Activated CD8-positive, alpha-beta memory T cell treated with anti-CD3 and anti-CD28 coated beads, Interleukin-2, amount 50 U/mL, for 4 hours (primary cell): ENCODE measurements around the gene PLCXD3.
"Not testable (repeated sequence)": the region's sequence is repeated elsewhere in the genome, so short reads cannot be mapped to it uniquely, and the experiment has no call there.

Experiments
- DNase-seq: peaks from one replicate; pipeline ENCODE4 v3.0.0-alpha.2; 2020

Gene PLCXD3, protein sequence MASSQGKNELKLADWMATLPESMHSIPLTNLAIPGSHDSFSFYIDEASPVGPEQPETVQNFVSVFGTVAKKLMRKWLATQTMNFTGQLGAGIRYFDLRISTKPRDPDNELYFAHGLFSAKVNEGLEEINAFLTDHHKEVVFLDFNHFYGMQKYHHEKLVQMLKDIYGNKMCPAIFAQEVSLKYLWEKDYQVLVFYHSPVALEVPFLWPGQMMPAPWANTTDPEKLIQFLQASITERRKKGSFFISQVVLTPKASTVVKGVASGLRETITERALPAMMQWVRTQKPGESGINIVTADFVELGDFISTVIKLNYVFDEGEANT

DNA sequence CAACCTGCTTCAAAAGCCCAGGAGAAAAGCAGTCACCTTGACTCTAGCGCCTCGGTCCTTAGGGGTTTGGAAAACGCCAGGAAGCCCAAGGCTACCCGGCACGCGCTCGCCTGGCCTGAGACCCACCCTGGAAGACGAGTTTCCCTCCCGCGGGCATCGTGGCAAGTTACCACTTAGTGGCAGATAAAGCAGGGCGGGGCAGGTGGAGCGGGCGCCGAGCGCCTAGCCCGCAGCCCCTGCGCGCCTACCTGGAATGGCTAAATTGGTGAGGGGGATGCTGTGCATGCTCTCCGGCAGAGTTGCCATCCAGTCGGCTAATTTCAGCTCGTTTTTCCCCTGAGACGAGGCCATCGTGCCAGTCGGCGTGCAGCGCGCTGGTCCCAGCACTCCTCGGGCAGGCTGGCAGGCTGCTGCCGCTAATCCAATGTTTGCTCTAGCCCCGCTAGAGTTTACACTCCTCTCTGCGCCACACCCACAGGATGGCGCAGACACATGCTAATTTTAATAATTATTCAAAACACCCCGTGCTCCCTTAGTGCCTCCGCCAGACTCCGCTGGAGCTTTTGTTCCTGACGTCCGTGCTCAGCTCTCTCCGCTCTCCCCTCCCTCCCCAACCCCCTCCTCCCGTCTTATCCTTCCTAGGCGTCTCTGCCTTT lies at the start of gene PLCXD3:
TSS of gene PLCXD3 (minus strand) at position 426 of the 656 bp plus-strand sequence. CDS start at position 351, 75 bp downstream.
- DNase-seq: no peak

DNA sequence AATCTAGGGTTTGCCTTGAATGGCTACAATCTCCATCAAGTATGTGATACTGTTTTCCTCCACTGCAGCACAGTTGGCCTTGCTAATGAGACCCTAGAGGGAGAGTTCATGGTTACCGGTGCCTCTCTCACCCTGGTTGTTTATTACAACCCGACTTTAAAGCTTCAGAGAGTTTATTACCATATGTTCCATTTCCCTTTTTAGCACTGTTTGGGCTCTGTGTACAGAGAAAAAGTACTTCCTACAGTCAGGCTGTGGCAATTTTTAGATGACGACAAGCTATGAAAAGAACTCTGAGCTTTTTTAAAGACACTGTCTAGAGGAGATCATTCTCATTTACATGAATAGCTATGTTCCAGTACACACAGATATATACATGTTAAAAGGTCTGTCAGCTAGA lies 48.8 kb upstream of the PLCXD3 start:
- no peak for DNase-seq

DNA sequence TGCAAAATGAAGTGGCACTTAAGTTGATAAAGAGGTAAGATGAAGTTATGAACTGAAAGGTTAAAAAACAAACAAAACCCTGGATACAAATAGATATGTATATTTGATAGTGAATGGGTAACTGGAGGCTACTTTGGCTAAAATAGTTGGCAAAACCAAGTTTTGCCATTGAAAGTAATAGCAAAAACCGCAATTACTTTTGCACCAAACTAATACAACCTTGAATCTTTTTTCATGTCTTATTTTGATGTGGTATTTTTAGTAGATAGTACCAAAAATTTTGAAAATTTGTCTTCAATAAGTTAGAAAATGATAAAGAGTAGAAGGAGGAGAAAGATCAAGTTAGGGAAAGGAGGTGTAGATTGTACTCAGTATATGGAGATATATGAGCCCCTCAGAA lies 47.9 kb upstream of the PLCXD3 start:
- no peak for DNase-seq

DNA sequence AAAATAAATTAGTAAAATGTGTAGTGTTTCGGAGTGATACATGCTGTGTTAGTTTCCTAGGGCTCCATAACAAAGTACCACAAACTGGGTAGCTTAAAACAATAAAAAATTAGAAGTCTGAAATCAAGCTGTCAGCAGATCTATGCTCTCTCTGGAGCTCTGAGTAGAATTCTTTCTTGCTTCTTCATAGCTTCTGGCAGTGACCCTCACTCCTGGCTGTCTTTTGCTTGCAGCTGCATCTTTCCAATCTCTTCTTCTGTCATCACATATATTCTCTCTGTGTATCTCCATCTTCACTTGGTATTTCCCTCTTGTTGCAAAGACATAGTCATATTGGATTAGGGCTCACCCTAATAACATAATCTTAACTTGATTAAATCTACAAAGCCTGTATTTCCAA lies 37.6 kb upstream of the PLCXD3 start:
- no peak for DNase-seq

DNA sequence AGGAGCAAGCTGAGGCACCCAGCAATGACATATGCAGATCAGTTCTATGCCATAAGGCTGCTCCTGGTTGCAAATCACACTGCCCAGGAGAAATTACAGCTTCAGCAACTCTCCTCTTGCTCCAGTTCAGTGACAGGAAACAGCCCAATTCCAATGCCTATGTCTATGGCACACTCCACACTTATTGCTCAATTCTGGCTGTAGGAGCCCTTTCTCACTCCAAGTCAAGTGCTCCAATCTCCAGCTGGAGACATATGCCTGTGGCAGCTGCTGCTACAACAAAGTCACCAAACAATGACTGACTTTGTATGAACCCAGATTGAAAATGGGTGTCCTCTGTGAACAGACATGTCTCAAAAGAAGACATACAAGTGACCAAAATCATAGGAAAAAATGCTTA lies 31.8 kb upstream of the PLCXD3 start:
- no peak for DNase-seq

DNA sequence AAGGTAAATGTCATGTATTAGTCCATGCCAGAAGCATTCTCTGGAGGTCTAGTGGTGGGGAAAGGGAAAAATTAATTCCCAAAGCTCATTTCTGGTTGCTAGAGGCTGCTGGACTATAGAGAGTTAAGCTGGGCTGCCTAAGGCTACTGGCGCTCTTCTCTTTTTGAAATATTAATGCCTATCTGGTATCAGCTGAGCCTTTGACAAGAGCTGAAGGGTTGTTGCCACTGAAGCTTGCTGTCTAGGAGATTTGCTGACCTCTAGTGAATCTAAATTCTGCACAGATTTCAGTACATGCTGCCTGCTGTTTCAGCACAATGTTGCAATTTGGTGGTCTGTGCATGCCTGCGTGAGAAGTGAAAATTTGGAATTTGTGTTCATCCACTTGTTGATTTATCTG lies 29.1 kb upstream of the PLCXD3 start:
- no peak for DNase-seq

DNA sequence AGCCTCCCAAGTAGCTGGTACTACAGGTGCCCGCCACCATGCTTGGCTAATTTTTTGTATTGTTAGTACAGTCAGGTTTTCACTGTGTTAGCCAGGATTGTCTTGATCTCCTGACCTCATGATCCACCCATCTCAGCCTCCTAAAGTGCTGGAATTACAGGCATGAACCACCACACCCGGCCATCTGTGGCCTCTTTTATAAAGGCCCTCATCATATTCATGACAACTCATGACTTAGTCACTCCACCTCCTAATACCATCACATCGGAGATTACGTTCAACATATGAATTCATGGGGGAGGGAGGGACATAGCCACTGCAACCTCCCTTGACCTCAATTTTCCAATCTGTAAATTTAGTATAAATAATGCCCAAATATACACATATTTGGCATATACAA lies 27.2 kb upstream of the PLCXD3 start:
- no peak for DNase-seq

DNA sequence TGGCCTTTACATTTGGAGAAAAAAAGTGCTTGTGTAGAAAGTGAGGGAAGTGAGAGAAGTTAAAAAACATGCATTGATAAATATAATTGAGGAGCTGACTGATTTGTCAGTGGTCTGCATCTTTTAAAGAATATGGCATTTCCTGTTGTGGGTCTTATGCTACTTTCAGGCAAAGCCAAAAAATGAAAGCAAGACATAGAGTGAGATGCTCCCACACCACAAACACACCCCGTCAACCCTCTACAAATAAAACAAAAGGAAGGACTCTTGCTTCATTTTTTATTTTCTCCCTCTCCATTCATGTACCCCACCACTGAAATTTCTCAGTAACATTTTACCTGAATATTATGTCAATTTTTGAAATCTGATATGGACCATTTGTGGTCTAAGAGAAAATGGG lies 22.1 kb upstream of the PLCXD3 start:
- no peak for DNase-seq

DNA sequence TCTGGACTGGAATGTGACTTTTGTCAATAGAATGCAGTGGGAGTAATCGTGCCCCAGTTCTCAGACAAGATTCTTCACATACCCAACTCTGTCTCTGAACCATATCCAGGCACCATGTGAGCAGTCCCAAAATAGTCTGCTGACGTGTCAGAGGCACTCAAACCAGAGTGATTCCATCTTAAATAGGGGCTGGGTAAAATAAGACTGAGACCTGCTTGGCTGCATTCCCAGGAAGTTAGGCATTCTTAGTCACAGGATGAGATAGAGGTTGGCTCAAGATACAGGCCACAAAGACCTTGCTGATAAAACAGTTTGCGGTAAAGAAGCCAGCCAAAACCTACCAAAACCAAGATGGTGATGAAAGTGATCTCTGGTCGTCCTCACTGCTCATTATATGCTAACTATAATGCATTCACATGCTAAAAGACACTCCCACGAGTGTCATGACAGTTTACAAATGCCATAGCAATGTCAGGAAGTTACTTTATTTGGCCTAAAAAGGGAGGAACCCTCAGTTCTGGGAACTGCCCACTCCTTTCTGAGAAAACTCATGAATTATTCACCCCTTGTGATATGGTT lies 16.9 kb upstream of the PLCXD3 start:
- DNase-seq: no peak

DNA sequence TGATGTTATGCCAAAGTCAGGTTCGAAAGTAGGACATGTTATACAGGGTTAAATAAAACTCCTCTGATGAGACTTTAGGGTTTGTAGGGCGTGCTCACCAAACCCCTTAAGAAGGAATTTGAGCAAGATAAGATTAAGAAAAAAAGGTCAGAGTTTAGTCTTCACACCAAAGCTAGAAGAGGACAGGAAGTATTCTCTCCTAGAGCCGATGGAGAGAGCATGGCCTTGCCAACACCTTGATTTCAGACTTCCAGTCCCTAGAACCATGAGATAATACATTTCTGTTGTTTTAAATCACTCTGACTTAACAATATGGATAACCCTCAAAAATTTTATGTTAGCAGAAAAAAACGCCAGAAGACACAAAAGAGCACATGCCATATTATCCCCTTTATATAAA lies 16.3 kb upstream of the PLCXD3 start:
- no peak for DNase-seq

DNA sequence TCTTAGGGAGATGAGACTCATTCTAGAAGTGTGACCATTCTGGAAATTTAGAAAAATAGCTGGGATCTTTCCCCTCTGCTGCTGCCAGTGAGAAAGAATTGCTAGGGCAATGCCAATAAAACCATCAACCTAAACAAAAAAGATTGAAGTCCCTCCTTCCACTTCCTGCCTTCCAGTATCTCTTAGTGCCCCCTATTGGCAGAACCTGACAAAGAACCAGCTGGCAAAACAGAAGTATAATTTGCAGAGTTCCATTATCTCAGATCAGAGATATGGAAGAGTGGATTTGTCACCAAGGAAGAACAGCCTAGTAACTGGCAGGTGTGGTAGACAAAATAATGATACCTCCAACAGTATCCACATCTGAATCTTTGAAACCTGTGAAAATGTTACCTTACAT lies 13.8 kb upstream of the PLCXD3 start:
- no peak for DNase-seq

DNA sequence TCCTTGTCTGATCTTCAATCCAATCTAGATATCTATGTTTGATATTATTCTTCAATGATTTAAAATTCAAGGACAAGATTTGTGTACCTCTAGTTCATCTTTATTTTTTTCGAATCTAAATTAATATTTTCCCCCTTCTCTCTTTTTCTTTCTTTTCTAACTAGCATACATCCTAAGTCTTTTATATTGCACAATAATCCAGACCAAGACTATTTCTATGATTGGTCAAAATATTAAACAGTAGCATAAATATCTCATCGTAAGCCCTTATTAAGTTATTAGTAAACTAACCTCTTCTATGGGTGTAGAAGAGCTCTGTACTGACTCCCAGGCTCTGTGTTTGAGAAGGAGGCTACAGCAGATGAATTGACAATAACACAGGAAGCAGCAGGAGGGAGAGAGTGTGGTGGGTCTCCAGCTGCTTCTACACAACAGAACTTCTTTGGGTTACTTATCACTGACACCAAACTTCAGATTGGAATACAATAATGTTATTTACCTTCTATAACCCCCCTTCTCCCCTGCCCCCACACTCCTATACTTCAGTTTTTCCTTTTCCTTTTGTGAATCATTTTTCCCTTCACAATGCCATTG lies 11.9 kb upstream of the PLCXD3 start:
- DNase-seq: no peak

DNA sequence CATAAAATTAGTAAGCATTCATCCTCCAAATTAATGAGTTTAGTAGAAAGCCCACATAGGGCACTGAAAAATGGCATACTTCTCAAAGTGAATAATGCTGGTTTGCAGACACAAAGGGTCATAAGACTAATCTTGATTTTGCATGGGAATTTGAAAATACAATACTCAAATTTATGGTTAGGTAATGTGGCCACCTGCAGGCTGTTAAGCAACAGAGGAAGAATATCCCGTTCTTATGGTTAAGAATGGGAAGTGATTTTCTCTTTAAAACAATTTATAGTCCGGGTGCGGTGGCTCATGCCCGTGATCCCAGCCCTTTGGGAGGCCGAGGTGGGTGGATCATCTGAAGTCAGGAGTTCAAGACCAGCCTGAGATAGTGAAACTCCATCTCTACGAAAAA lies 9.4 kb upstream of the PLCXD3 start:
- no peak for DNase-seq

DNA sequence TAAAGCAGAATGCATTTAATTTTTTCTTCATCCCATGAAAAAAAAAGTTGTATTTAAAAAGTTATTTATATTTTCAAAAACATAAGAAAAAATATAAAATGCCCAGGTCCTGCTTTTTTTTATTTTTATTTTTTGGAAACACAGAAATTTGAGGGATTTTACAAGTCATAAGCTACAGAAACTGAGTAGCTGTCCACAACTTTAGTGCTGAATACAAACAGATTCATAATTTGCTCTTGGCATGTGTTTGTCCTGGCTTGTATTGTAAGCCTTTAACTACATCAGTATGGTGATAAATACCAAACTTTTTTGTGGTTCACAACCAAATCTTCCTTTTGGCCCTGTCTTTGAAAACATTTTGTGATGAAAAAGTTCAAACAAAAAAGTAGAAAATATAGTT lies 7.5 kb upstream of the PLCXD3 start:
- no peak for DNase-seq

DNA sequence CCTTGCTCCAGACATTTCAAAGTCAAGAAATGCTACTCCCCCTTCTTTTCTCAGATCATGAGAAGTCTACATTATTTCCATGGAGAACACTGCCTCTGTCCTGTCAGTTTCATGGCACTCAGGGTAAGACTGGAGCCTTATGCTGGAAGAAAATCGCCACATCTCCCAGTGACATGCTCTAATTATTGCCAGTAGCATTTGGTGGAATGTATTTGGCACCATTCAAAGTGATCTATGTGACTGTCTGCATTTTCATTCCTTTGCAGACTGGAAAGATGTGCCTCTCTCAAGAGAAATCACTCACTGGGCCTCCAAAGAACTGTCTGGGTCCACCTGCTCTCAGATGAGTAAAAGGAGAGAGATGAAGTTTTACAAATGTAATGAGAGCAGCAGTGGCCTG lies 840 bp upstream of the PLCXD3 start:
- DNase-seq: no peak

DNA sequence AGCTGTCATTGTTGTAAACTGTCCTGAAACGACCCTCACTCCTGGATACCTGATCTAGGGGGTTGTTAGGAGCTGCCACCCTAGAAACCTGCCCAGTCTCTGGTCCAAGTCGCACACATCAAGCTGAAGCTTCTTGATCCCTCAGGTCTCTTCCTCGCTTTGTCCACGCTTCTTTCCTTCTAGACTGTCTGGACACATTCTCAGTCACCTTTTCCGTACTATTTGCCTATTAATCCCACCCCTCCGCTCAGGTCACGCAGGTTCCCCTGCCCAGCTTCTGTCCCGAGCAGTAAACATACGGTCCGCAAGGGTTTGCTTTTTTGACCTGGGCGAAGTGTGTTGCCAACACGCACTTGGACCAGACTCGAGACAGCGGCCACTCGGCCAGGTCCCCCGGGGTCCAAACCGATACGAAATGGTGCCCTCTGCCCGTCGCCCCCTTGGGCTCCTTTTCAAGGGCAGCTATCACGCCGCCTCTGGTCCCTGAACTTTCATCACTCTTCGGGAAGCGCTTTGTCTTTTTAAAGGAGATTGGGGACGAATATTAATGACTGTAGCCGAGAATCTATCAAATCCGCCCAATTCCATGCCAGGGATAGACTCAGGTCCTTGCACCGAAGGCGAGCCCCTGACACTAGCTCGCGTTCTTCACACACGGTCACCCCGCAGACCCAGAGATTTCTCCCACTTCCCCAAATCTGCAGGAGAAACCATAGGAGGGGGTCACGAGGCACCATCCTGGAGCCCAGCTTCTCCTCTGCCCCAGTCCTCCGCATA lies 814 bp downstream of the PLCXD3 start:
- no peak for DNase-seq

DNA sequence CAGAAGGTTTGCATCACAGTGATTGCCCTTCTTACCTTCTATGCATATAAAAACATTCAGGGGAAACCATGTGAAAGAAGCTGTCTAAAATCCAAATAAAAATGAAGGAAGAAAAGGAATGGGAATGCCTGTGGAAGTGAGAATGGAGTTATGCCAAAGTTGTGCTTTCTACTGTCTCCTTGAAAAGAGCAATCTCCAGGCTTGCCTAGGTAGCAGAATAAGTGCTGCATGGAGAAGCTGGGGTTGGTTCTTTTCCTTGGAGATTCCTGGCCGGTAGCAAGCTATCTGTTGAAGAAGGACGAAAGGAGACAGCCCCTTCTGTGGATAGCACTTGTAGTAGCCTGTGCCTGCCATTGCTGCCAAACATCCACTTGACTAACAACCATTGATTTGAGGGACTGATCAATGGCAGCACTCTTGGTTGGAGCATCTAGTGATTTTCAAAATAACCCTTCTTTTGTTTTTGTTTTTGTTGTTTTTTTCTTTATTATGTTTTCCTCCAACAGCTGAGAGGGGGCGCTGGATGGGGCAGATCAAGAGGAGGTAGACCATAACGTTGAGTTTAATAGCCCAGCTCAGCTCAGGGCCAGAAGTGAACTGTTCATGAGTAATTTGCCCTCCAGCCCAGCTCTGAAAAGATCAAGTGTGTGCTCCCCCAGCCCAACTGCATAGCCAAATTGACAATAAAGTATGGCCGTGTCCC lies 1.6 kb downstream of the PLCXD3 start:
- DNase-seq: no peak

DNA sequence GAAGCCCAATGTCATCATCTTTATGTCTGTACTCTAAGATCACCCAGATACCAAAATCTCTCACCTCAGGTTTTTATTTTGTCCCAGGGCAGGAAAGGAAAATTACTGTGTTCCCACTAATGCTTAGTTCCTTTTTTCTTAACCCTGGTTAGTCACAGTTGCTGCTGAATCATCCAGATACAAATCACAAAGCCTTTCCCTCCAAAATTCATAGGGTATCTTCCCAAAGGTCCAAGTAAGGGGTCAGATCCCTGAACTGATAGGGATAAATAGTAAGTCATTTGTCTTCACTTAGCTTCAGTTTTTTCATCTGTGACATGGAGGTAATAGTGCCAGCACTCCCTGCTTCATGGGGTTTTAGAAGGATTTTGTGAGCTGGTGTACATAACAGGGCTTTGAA lies 2.2 kb downstream of the PLCXD3 start:
- DNase-seq: no peak

DNA sequence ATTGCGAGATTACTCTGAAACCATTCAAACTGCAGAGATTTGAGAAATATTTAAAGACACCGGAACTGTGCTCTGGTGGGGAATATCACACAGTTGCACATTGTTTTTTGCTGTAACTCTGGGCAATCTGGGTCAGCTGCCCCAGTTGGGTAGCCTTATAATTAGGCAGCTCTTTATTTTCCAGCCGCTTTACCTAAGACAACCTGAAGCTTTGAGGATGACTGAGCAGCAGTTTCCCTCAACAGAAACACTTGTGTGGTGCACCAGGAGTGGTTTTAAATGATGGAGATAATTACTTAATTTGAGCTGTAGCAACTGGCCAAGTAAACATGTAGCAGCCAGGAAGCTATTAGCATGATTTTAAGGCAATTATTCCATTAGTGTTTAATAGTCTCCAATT lies 2.9 kb downstream of the PLCXD3 start:
- no peak for DNase-seq

DNA sequence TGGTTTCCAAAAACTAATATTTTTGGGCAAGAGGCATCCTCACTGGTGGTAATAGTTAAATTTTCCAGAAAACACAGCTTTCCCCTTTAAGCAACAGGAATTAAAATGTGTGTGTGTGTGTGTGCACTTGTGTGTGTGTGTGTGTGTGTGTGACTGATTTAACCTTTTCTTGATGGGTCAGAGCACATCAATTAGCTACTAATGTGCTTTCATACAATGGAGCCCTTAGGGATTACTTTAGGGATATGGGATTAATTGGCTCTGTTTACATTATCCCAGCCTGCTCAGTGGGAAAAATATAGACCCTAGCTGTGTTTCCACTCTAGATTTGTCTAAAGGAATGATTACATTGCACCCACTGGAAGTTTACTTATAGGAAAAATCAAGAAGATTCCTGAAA lies 6.5 kb downstream of the PLCXD3 start:
- no peak for DNase-seq

DNA sequence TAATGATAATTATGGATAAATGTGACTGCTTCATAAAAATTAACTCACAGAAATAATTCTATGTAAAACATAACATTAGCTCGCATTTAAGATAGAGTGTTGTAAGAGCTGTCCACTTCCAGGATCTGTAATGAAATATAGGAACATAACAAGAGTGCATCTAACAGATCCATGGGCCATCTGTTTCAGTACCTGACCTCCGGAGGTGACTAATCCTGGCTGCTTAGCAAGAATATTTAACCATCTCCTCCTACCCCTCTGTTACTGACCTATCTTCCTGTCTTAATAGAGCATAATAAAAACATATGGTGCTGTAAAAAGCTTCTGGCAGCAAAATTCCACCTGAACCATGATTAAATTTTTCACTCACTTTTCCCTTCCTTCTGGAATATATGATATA lies 7.1 kb downstream of the PLCXD3 start:
- no peak for DNase-seq

DNA sequence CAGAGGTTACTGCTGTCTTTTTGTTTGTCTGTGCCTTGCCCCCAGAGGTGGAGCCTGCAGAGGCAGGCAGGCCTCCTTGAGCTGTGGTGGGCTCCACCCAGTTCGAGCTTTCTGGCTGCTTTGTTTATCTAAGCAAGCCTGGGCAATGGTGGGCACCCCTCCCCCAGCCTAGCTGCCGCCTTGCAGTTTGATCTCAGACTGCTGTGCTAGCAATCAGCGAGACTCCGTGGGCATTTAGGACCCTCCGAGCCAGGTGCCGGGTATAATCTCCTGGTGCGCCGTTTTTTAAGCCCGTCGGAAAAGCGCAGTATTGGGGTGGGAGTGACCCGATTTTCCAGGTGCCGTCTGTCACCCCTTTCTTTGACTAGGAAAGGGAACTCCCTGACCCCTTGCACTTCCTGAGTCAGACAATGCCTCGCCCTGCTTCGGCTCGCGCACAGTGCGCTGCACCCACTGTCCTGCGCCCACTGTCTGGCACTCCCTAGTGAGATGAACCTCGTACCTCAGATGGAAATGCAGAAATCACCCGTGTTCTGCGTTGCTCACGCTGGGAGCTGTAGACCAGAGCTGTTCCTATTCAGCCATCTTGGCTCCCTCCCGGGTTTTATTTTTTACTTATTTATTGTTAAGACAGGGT lies 16.8 kb downstream of the PLCXD3 start:
- DNase-seq: not testable (repeated sequence)
